Measurements from ENCODE around the gene MKRN2. TPM values are rescaled to one million over a fixed set of nuclear protein-coding genes. Genes with fewer than 3 reads are reported as not detected.

Gene MKRN2
- total RNA-seq, 1 donor from 2014 or later: 34.2 TPM

- H3K4me3 ChIP-seq (ENCODE audit: low read depth, low read length): no peak overlapping the region
Measured at GRCh38 chr3:12593473-12593872, 36.6 kb downstream of the MKRN2 start.

DNA sequence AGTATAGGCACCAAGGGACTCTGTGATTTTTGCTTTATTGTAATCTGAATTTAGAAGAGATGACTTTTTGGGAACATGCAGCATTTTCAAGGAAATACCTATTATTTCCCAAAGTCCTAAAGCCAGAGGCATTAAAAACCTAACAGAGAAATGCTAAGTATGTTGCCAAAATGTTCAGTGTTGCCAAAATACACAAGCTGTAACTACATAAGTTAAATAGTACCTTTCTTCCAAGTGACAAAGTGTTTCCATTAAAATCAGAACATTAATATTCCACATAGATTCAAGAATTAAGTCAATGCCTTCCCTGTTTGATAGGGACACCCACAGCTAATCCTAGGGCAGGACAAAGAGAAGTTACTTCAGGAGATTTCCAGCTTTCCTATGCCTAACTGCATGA, 42.0 kb downstream of the MKRN2 start:
- no peak overlapping the region for H3K4me3 ChIP-seq (ENCODE audit: low read depth, low read length)
- DNase-seq (ENCODE audit: low read depth): no peak
- TF ChIP-seq CTCF (conservative IDR thresholded peaks at IDR 0.05; ENCODE audit: low read depth, low read length): no peak

More at GRCh38 chr3:12593473-12593872, 36.6 kb downstream of the MKRN2 start:
- no peak for TF ChIP-seq CTCF (conservative IDR thresholded peaks at IDR 0.05; ENCODE audit: low read depth, low read length)
- DNase-seq (ENCODE audit: low read depth): no peak

DNA sequence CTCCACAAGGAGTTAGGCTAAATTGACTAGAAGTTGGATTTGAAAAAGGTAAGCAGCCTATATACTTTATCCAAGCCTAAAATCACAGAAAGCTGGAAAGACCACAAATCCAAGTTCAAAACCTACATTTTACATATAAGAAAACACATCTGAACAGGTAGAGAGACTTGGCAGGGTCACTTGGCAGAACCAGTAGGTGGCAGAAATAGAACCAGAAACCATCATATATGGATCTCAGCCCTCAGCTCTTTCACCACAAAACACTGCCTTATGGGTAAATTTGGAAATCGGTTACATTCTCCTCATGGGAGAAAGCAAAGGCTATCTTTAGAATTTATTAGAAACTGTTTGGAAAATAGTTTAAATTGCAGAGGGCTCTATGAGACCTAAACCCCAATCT, 44.2 kb downstream of the MKRN2 start:
- peak; percentile 38 for TF ChIP-seq CTCF (conservative IDR thresholded peaks at IDR 0.05; ENCODE audit: low read depth, low read length)
- H3K4me3 ChIP-seq (ENCODE audit: low read depth, low read length): no peak overlapping the region
- DNase-seq (ENCODE audit: low read depth): no peak

DNA sequence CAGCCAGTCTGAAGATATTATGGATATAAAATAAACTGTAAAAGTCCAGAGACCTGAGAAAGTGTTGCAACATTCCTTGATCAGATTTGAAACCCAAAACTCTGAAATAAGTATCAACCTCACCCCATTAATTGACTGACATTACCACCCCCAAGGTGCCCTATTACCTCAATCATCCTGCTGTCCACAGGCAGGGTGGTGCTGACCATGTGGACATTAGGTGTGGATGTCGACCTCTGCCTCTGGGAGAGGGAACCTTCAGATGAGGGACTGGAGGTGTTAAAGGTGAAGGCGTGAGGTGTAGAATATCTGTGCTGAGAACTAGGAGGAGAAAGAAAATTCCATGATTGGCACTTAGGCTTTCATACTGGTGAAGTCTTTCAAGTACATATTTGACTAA, 47.1 kb downstream of the MKRN2 start:
- no peak for TF ChIP-seq CTCF (conservative IDR thresholded peaks at IDR 0.05; ENCODE audit: low read depth, low read length)
- no peak for DNase-seq (ENCODE audit: low read depth)
- no peak overlapping the region for H3K4me3 ChIP-seq (ENCODE audit: low read depth, low read length)

DNA sequence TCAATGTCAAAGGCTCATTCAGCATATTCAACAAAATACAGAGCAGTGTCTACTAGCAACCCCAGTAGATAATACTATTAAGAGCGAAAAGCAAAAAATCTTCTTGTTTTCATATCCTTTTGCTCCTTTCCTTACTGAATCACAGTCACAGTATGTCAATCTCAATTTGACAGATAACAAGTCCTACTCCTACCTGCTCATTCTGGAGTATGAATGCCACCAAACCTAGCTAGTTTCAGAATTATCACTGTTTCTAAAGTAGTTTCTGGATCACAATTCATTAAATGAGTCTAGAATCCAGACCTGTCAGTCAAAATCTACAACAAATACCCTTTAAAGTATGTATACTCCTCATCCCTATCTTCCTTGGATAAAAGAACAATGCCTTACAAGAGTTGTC, 51.5 kb downstream of the MKRN2 start:
- no peak for TF ChIP-seq CTCF (conservative IDR thresholded peaks at IDR 0.05; ENCODE audit: low read depth, low read length)
- DNase-seq (ENCODE audit: low read depth): no peak
- no peak overlapping the region for H3K4me3 ChIP-seq (ENCODE audit: low read depth, low read length)

DNA sequence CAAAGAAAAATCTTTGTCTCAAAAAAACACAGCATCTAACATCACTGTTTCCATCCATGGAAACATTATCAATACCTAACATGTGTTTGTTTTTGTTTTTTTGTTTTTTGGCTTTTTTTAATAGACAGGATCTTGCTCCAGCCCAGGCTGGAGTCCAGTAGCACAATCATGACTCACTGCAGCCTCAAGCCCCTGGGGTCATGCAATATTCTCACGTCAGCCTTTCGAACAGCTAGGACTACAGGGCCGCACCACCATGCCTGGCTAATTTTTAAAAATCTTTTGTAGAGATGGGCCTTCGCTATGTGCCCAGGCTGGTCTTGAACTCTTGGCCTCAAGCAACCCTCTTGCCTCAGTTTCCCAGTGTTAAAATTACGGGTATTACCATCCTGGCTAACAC, 54.2 kb downstream of the MKRN2 start:
- no peak for DNase-seq (ENCODE audit: low read depth)
- H3K4me3 ChIP-seq (ENCODE audit: low read depth, low read length): no peak overlapping the region
- TF ChIP-seq CTCF (conservative IDR thresholded peaks at IDR 0.05; ENCODE audit: low read depth, low read length): no peak

DNA sequence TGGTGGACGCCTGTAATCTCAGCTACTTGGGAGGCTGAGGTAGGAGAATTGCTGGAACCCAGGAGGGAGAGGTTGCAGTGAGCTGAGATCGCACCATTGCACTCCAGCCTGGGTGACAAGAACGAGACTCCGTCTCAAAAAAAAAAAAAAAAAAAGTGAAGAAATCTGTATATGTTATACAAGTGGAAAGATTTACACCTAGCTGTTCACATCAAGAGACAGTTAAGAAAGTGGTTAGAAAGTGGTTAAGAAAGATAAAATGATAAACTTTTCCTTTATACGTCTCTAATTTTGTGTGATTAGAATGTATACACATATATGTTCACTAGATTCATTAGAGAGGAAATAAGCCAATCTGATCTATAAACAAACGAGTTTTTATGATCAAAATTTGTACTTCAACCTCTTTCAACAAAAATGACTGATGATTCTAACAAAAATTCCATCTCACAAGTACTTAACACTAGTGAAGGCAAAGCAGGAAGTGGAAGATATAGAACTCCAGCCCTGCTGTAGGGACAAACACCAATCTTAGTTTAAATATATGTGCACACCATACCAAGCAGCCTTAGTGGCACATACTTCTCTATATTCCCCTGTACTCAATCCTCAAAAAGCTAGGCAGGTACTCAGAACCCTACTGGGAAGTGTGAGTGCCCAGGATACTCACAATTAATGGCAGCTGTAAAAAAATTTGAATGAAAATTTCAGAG, 55.8 kb downstream of the MKRN2 start:
- no peak for DNase-seq (ENCODE audit: low read depth)

More for the DNA sequence above, 55.8 kb downstream of the MKRN2 start:
- H3K4me3 ChIP-seq (ENCODE audit: low read depth, low read length): no peak overlapping the region
- TF ChIP-seq CTCF (conservative IDR thresholded peaks at IDR 0.05; ENCODE audit: low read depth, low read length): no peak

Data from epithelial cell of proximal tubule (primary cell).